ENCODE measurements around the gene CSNK1G1.

CSNK1G1 gene

DNA sequence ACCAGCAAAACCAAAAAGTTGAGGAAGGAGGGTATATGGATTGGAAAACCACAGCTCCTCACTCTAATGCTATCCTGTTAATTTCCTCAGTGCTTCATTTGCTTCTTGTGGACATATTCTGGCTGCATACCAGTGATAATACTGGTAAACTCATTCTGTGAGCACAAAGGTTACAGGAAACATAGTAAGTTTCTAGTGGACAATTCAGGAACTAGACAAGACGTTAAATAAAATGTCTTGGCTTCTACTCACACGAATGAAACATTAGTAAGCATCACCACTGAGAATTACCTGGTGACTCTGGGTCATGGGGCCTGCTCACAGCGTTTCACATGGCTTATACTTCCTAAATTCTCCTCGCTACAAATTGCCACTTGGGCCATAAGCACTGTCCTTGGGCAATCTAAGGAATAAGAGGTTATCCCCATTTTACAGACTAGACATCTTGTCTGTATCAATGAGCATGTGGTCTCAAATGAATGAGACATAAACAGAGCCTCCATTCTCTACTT, 173.1 kb downstream of the CSNK1G1 start:
- peaks cover 10 to 28% of the 10 kb centered on the region in 2 donors for H3K36me3 ChIP-seq (ENCODE audit: control insufficient read depth in 1 of 2, insufficient read depth in 2 of 2, low read length in 2 of 2)
- H3K9me3 ChIP-seq (ENCODE audit: control insufficient read depth in 1 of 2, low read length in 2 of 2) = no peaks in the 10 kb centered on the region
- H3K4me1 ChIP-seq (ENCODE audit: control insufficient read depth in 1 of 2, insufficient read depth in 2 of 2, low read length in 2 of 2) = peaks cover 0 to 4% of the 10 kb centered on the region in 2 donors
- H3K27me3 ChIP-seq (ENCODE audit: control insufficient read depth in 1 of 2, insufficient read depth in 2 of 2, low read length in 2 of 2) = no peaks in the 10 kb centered on the region
- H3K9ac ChIP-seq (ENCODE audit: low read depth in 1 of 2, low read length in 2 of 2) = no peak overlapping the region
- H3K4me3 ChIP-seq (ENCODE audit: low read depth in 1 of 2, low read length in 2 of 2) = no peak overlapping the region
- no peak overlapping the region for H3K27ac ChIP-seq (ENCODE audit: low read depth, low read length)

DNA sequence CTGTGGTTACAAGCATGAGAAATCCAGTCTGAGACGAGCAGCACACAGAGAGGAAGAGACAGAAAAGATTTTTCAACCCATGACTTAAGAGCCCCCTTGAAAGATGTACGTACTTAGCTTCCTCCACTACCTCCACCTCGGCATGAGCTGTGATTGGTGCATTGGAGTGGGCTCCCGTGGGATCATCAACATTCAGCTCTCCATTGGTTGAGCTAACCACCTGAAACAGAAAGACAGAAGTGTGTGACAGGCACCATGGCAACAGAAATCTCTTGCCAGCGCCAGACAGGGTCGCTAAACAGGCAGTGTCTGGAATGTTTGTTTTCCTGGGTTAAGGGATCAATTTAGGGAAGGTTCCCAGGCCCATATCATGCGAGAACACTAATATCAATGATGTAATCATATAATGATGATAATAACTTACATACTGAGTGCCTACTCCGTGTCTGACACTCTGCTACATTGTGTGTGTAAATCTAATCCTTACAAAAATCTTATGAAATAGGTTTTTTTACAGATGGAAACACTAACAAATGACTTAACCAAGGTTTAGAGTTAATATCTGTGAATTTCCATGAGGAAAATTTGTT, 175.6 kb downstream of the CSNK1G1 start:
- Histone ChIP-seq H3K36me3 (ENCODE audit: control insufficient read depth in 1 of 2, insufficient read depth in 2 of 2, low read length in 2 of 2) (peaks cover 5 to 38% of the 10 kb centered on the region in 2 donors), H3K4me3 (ENCODE audit: low read depth in 1 of 2, low read length in 2 of 2) (no peak overlapping the region), H3K4me1 (ENCODE audit: control insufficient read depth in 1 of 2, insufficient read depth in 2 of 2, low read length in 2 of 2) (peaks cover 0 to 4% of the 10 kb centered on the region in 2 donors), H3K27me3 (ENCODE audit: control insufficient read depth in 1 of 2, insufficient read depth in 2 of 2, low read length in 2 of 2) (no peaks in the 10 kb centered on the region), H3K9ac (ENCODE audit: low read depth in 1 of 2, low read length in 2 of 2) (no peak overlapping the region), H3K27ac (ENCODE audit: low read depth, low read length) (no peak overlapping the region), H3K9me3 (ENCODE audit: control insufficient read depth in 1 of 2, low read length in 2 of 2) (no peaks in the 10 kb centered on the region)

DNA sequence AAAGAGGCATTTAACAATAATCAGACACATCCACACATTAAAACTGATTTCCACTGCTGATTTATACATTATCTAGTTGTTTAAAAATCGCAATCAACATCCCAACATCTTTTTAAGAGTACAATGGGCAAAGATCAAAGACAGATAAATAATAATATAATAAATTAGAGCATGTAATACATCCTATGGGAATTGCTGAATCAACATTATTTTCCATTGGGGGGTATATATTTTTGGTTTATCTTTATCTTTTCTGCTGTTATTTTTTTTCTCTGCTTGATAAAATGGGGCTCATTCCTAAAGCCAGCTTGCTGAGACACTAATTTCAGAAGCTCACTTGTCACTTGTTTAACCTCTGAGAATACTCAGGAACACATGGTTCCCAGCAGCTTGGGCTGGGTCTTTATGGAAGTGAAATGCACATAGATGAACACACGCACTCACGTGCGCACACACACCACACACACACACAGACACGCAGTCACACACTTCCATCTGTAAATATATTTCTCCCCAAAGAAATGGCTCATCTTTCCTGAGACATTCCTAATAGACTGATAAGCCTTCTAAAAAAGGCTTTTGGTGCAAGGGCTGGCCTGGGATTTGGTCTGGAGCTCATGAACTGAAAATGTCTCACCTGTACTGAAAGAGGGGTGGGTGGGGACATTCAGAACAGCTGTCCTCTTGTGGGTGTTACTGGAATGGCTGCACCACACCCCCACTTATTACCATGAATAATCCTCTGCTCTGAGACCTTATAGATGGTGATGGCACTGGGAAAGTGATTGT, 189.7 kb downstream of the CSNK1G1 start:
- no peak overlapping the region for H3K4me3 ChIP-seq (ENCODE audit: low read depth in 1 of 2, low read length in 2 of 2)
- no peak overlapping the region for H3K9ac ChIP-seq (ENCODE audit: low read depth in 1 of 2, low read length in 2 of 2)
- no peaks in the 10 kb centered on the region for H3K27me3 ChIP-seq (ENCODE audit: control insufficient read depth in 1 of 2, insufficient read depth in 2 of 2, low read length in 2 of 2)
- H3K9me3 ChIP-seq (ENCODE audit: control insufficient read depth in 1 of 2, low read length in 2 of 2) = no peaks in the 10 kb centered on the region
- peaks cover 7 to 20% of the 10 kb centered on the region in 2 donors for H3K4me1 ChIP-seq (ENCODE audit: control insufficient read depth in 1 of 2, insufficient read depth in 2 of 2, low read length in 2 of 2)
- H3K27ac ChIP-seq (ENCODE audit: low read depth, low read length) = no peak overlapping the region
- H3K36me3 ChIP-seq (ENCODE audit: control insufficient read depth in 1 of 2, insufficient read depth in 2 of 2, low read length in 2 of 2) = peaks cover 2 to 7% of the 10 kb centered on the region in 2 donors

DNA sequence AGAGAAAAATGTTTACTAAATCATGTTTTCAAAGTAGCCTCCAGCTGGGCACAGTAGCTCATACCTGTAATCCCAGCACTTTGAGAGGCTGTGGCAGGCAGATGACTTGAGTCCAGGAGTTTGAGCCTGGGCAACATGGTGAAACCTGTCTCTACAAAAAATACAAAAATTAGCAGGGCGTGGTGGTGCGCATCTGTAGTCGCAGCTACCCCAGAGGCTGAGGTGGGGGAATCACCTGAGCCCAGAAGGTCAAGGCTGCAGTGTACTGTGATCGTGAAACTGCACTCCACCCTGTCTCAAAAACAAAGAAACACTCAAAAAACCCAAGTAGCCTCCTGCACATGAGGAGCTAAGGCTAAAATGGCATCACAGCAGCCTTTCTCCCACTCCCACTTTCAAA, 191.5 kb downstream of the CSNK1G1 start:
- Histone ChIP-seq H3K4me1 (ENCODE audit: control insufficient read depth in 1 of 2, insufficient read depth in 2 of 2, low read length in 2 of 2) (peaks cover 7 to 39% of the 10 kb centered on the region in 2 donors), H3K9me3 (ENCODE audit: control insufficient read depth in 1 of 2, low read length in 2 of 2) (no peaks in the 10 kb centered on the region), H3K36me3 (ENCODE audit: control insufficient read depth in 1 of 2, insufficient read depth in 2 of 2, low read length in 2 of 2) (peaks cover 9 to 10% of the 10 kb centered on the region in 2 donors), H3K4me3 (ENCODE audit: low read depth in 1 of 2, low read length in 2 of 2) (no peak overlapping the region), H3K27me3 (ENCODE audit: control insufficient read depth in 1 of 2, insufficient read depth in 2 of 2, low read length in 2 of 2) (no peaks in the 10 kb centered on the region), H3K27ac (ENCODE audit: low read depth, low read length) (peak overlapping the region; percentile 20), H3K9ac (ENCODE audit: low read depth in 1 of 2, low read length in 2 of 2) (no peak overlapping the region)

DNA sequence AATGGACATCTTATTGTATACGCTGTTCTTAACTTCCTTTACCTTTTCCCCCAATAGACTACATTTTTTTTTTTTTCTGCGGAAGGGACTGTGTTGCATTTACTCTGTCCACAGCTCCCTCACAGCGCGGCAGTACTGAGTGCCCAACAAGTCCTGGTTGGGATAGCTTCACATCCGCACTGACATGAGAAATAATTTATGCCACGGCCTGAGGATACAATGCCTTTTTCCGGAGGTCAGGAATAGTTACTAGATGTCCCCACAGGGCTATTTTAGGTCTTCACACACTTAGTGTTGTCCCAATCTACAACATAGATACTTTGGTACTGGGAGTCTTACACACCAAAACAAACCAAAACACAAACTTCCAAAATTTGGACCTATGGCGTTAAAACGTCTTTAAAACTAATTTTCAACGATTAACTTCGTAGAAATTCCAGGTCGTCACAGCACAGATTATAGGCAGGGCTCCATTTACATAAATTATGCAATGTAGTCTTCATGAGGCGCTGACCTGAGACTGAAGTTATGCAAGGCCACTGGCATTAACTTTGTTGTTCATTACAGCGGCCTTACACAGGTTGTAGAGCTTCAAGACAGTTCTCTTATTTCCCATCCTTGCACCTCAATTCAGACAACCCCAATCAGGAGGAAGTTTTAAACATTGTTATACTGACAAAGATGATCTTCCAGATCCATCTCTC, 192.2 kb downstream of the CSNK1G1 start:
- Histone ChIP-seq H3K4me1 (ENCODE audit: control insufficient read depth in 1 of 2, insufficient read depth in 2 of 2, low read length in 2 of 2) (peaks cover 7 to 43% of the 10 kb centered on the region in 2 donors), H3K9me3 (ENCODE audit: control insufficient read depth in 1 of 2, low read length in 2 of 2) (no peaks in the 10 kb centered on the region), H3K9ac (ENCODE audit: low read depth in 1 of 2, low read length in 2 of 2) (peak overlapping the region; percentile 63 to 83), H3K4me3 (ENCODE audit: low read depth in 1 of 2, low read length in 2 of 2) (peak overlapping the region; percentile 66 to 75), H3K36me3 (ENCODE audit: control insufficient read depth in 1 of 2, insufficient read depth in 2 of 2, low read length in 2 of 2) (peaks cover 12 to 16% of the 10 kb centered on the region in 2 donors), H3K27me3 (ENCODE audit: control insufficient read depth in 1 of 2, insufficient read depth in 2 of 2, low read length in 2 of 2) (no peaks in the 10 kb centered on the region), H3K27ac (ENCODE audit: low read depth, low read length) (peak overlapping the region; percentile 59)

DNA sequence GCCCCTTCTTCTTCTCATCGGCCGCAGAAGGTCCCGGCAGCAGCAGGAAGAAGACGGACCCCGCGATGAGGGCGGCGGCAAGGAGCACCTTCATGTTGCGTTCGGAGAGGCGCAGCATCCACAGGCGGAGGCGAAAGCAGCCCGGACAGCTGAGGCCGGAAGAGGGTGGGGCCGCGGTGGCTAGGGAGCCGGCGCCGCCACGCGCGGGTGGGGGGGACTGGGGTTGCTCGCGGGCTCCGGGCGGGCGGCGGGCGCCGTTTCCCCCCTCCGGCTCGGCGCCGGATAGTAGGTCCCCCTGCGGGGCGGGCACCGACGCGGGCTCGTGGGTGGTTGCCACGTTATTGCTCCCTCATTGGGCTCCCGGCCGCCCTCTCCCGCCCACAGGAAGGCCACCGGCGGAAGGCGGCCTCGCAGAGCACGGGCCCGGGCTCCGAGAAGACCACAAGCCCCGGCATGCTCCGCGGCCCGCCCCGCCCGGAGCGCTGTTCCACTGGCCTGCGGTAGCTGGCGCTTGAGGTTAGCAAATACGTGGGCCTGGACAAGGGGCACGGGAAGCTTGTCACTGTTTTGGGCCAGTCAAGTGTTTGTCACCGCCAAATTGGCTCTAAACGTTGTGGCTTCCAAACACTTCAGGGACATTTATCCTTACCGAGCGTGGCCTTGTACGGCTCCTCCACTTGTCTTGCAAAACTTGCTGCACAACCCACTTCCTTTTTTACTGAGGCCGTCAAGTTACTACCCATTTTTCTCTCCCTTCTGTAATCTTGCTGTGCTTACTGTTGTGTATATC, 192.9 kb downstream of the CSNK1G1 start, which contains the start of gene PPIB:
TSS of gene PPIB (minus strand) at position 154 of the 790 bp plus-strand sequence. CDS start at position 118, 36 bp downstream.
- peak within 1 kb of the TSS; percentile 81 to 95 for H3K4me3 ChIP-seq (ENCODE audit: low read depth in 1 of 2, low read length in 2 of 2)
- H3K27me3 ChIP-seq (ENCODE audit: control insufficient read depth in 1 of 2, insufficient read depth in 2 of 2, low read length in 2 of 2) = no peaks in the 10 kb centered on the region
- H3K9ac ChIP-seq (ENCODE audit: low read depth in 1 of 2, low read length in 2 of 2) = peak within 1 kb of the TSS; percentile 74 to 88
- H3K27ac ChIP-seq (ENCODE audit: low read depth, low read length) = peak within 1 kb of the TSS; percentile 65
- H3K36me3 ChIP-seq (ENCODE audit: control insufficient read depth in 1 of 2, insufficient read depth in 2 of 2, low read length in 2 of 2) = peaks cover 19 to 24% of the 10 kb centered on the region in 2 donors
- no peaks in the 10 kb centered on the region for H3K9me3 ChIP-seq (ENCODE audit: control insufficient read depth in 1 of 2, low read length in 2 of 2)
- peaks cover 7 to 50% of the 10 kb centered on the region in 2 donors for H3K4me1 ChIP-seq (ENCODE audit: control insufficient read depth in 1 of 2, insufficient read depth in 2 of 2, low read length in 2 of 2)

DNA sequence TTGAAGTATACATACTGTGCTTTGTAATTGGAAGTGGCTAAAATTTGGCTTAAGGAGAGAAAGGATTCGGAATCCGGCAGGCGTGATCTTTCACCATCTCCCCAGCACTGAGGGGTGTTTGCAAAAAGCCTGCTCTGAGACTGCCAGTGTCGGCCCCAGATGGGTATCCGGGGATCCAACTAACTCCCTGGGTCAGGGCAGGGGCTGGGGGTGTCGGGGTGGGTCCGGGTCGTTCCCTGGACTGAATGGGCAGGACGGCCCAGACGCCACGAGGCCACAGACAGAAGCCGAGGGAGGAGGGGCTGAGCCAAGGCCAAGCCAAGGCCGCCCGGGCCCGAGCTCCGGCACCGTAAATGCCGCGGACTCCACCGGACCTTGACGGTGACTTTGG, 193.5 kb downstream of the CSNK1G1 start:
- Histone ChIP-seq H3K27me3 (ENCODE audit: control insufficient read depth in 1 of 2, insufficient read depth in 2 of 2, low read length in 2 of 2) (no peaks in the 10 kb centered on the region), H3K9ac (ENCODE audit: low read depth in 1 of 2, low read length in 2 of 2) (peak overlapping the region; percentile 74 to 88), H3K9me3 (ENCODE audit: control insufficient read depth in 1 of 2, low read length in 2 of 2) (no peaks in the 10 kb centered on the region), H3K4me1 (ENCODE audit: control insufficient read depth in 1 of 2, insufficient read depth in 2 of 2, low read length in 2 of 2) (peaks cover 7 to 50% of the 10 kb centered on the region in 2 donors), H3K4me3 (ENCODE audit: low read depth in 1 of 2, low read length in 2 of 2) (peak overlapping the region; percentile 81 to 95), H3K27ac (ENCODE audit: low read depth, low read length) (peak overlapping the region; percentile 65), H3K36me3 (ENCODE audit: control insufficient read depth in 1 of 2, insufficient read depth in 2 of 2, low read length in 2 of 2) (peaks cover 24 to 30% of the 10 kb centered on the region in 2 donors)

DNA sequence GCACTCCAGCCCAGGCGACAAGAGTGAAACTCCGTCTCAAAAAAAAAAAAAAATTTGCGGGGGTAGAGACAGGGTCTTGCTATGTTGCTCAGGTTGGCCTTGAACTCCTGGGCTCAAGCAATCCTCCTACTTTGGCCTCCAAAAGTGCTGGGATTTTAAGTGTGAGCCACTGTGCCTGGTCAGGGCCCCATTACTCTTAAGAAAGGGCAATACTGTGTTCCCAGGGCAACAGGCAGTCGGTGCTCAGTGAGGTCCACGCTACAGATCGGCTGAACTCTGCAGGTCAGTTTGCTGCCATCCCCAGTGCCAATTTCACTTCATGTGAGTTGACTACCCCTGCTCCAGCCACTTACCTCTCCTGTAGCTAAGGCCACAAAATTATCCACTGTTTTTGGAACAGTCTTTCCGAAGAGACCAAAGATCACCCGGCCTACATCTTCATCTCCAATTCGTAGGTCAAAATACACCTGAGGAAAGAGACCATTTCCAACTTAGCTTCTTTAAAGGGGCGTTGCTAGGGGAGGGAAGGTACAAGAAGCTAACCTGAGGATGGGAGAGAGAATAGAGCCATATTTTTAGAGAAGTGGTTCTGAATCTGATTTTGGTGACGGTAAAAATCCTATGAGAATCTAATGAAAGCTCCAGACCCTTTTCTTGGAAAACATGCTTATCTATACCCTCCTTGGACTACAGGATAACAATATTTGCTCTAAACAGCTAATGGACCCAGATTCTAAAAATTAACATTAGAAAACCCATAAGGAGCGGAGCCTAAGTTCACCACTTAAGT, 194.1 kb downstream of the CSNK1G1 start:
- H3K9ac ChIP-seq (ENCODE audit: low read depth in 1 of 2, low read length in 2 of 2) = peak overlapping the region; percentile 74 to 88
- H3K27me3 ChIP-seq (ENCODE audit: control insufficient read depth in 1 of 2, insufficient read depth in 2 of 2, low read length in 2 of 2) = no peaks in the 10 kb centered on the region
- H3K9me3 ChIP-seq (ENCODE audit: control insufficient read depth in 1 of 2, low read length in 2 of 2) = no peaks in the 10 kb centered on the region
- peak overlapping the region; percentile 81 to 95 for H3K4me3 ChIP-seq (ENCODE audit: low read depth in 1 of 2, low read length in 2 of 2)
- peaks cover 29 to 36% of the 10 kb centered on the region in 2 donors for H3K36me3 ChIP-seq (ENCODE audit: control insufficient read depth in 1 of 2, insufficient read depth in 2 of 2, low read length in 2 of 2)
- peak overlapping the region; percentile 65 for H3K27ac ChIP-seq (ENCODE audit: low read depth, low read length)
- H3K4me1 ChIP-seq (ENCODE audit: control insufficient read depth in 1 of 2, insufficient read depth in 2 of 2, low read length in 2 of 2) = peaks cover 7 to 50% of the 10 kb centered on the region in 2 donors
